HG03139 (cell line): ENCODE data around the gene BDH2.

ENCODE experiments used
- ATAC-seq: cut with Tn5 transposase; IDR thresholded peaks from one replicate; pipeline ENCODE4 v1.9.1; 2021; ENCODE audit not compliant: unreplicated experiment

BDH2 gene

DNA sequence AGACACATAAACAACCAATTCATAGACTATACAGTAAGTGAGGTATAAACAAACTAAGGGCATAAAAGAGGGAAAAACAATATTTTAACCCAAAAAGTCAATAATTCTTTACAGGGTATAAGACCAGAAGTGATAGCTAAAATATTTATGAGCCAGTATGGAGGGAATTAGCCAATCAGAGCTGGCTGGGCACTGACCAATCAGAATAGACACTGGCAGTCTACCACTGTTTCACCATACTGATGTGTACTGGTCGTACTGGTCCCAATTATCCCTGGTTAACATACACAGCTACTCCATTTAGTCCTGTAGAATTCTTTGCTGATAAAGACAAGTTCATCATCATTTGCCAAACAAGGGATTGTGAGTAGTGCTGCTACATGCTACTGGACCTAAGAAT, 70.3 kb downstream of the BDH2 start:
- no peak for ATAC-seq
